Endothelial cell of umbilical vein (primary cell): Measurements from ENCODE around the gene RPS6KA6. TPM values are rescaled to one million over a fixed set of nuclear protein-coding genes. Genes with fewer than 3 reads are reported as not detected.

Experiments
- BruUV-seq: library from RNA; stranded (reverse); fragments of 400-500 nt; replicated peaks from 2 replicates; lab custom pipeline; 2021; lab: Mats Ljungman, UMichigan
- CTCF ChIA-PET: fragments of 300-600, 350-600 bp; sonication (Branson Sonifier 250); formaldehyde crosslinking; loops from one replicate; lab custom pipeline; 2021; ENCODE audit warnings: antibody characterized with exemption, inconsistent platforms; lab: Charles Lee
- POLR2A ChIA-PET: fragments of 300-600, 350-600 bp; sonication (Branson Sonifier 250); formaldehyde crosslinking; loops from one replicate; lab custom pipeline; 2021; ENCODE audit warnings: antibody characterized with exemption, inconsistent platforms; lab: Charles Lee
- DNase-seq: peaks from one replicate; pipeline ENCODE4 v3.0.0-alpha.2; 2011; ENCODE audit warnings: low read depth, low spot score
- FAIRE-seq: peaks from 2 replicates; lab custom pipeline; 2011; peaks lifted over from hg19 to GRCh38; lab: Jason Lieb, UNC
- H2AFZ ChIP-seq: 2 replicates; pipeline ENCODE4 v1.6.0; 2012; ENCODE audit warnings: low read depth, low read length, control low read depth, inconsistent platforms
- H3K27ac ChIP-seq: 2 replicates; pipeline ENCODE4 v1.5.1; 2011; ENCODE audit warnings: low read depth, mild to moderate bottlenecking, control low read depth, low read length, moderate library complexity; ENCODE audit not compliant: insufficient read depth
- H3K27me3 ChIP-seq, 2 experiments: 2 replicates each; pipeline versions ENCODE4 v1.6.0 to v1.6.1; 2011; ENCODE audit warnings: low read length in 2 of 2, mixed read lengths in 1 of 2; ENCODE audit not compliant: control insufficient read depth in 2 of 2, insufficient read depth in 2 of 2
- H3K36me3 ChIP-seq, 2 experiments: 2 replicates in 1 of 2; 3 replicates in 1 of 2; pipeline ENCODE4 v1.5.1; 2011; ENCODE audit warnings: low read length in 2 of 2, mild to moderate bottlenecking in 1 of 2, moderate library complexity in 1 of 2; ENCODE audit not compliant: control insufficient read depth in 2 of 2, insufficient read depth in 2 of 2; ENCODE audit errors: extremely low read depth in 1 of 2
- H3K4me1 ChIP-seq: 3 replicates; pipeline ENCODE4 v1.5.1; 2011; ENCODE audit warnings: mild to moderate bottlenecking, low read length; ENCODE audit not compliant: control insufficient read depth, insufficient read depth; ENCODE audit errors: extremely low read depth
- H3K4me2 ChIP-seq: 2 replicates; pipeline ENCODE4 v1.6.1; 2011; ENCODE audit warnings: low read length, control low read depth, mixed read lengths; ENCODE audit not compliant: insufficient read depth
- H3K4me3 ChIP-seq, 3 experiments: fragments of 200-600 bp in 1 of 3; sonication (generic), shearing (Covaris generic) in 1 of 3; replicated peaks in 1 of 3; 2 replicates each; pipeline ENCODE4 v1.5.1; 2011 to 2016; ENCODE audit warnings: control low read depth in 3 of 3, low read length in 3 of 3, mild to moderate bottlenecking in 2 of 3, inconsistent platforms in 1 of 3, low read depth in 1 of 3, moderate library complexity in 1 of 3; ENCODE audit not compliant: insufficient read depth in 1 of 3
- H3K79me2 ChIP-seq: 2 replicates; pipeline ENCODE4 v1.6.0; 2012; ENCODE audit warnings: low read length, inconsistent platforms; ENCODE audit not compliant: control insufficient read depth, insufficient read depth
- H3K9ac ChIP-seq: replicated peaks from 2 replicates; pipeline ENCODE3; 2011; ENCODE audit warnings: low read length, control low read depth; ENCODE audit not compliant: insufficient read depth; ENCODE audit errors: extremely low read depth
- H3K9me1 ChIP-seq: replicated peaks from 3 replicates; pipeline ENCODE4 v1.6.0; 2011; ENCODE audit warnings: mild to moderate bottlenecking, low read length; ENCODE audit not compliant: control insufficient read depth, insufficient read depth; ENCODE audit errors: extremely low read depth
- H3K9me3 ChIP-seq: replicated peaks from 2 replicates; pipeline ENCODE4 v1.5.1; 2012; ENCODE audit warnings: low read length, inconsistent platforms; ENCODE audit not compliant: control insufficient read depth, insufficient read depth
- H4K20me1 ChIP-seq: replicated peaks from 2 replicates; pipeline ENCODE3; 2011; ENCODE audit warnings: mild to moderate bottlenecking, low read length; ENCODE audit not compliant: control insufficient read depth, insufficient read depth; ENCODE audit errors: extremely low read depth
- EZH2 ChIP-seq: IDR thresholded peaks from 2 replicates; pipeline ENCODE4 v1.6.1; 2012; ENCODE audit warnings: borderline replicate concordance, low read depth, mild to moderate bottlenecking, moderate library complexity, low read length, inconsistent platforms; ENCODE audit not compliant: severe bottlenecking
- GATA2 ChIP-seq: IDR thresholded peaks from 2 replicates; pipeline ENCODE4 v1.7.0; 2011; ENCODE audit warnings: low read depth, mild to moderate bottlenecking, moderate library complexity, mixed read lengths, low read length; ENCODE audit not compliant: insufficient read length, insufficient read depth
- JUN ChIP-seq: IDR thresholded peaks from 2 replicates; pipeline ENCODE4 v1.6.1; 2011; ENCODE audit warnings: borderline replicate concordance, low read depth; ENCODE audit not compliant: insufficient read length, insufficient read depth
- POLR2A ChIP-seq: IDR thresholded peaks from 2 replicates; pipeline ENCODE4 v1.6.1; 2012; ENCODE audit warnings: low read depth, mild to moderate bottlenecking, control low read depth, low read length
- POLR2AphosphoS5 ChIP-seq: IDR thresholded peaks from 2 replicates; pipeline ENCODE4 v1.6.1; 2012; ENCODE audit warnings: low read depth, mild to moderate bottlenecking, control low read depth, low read length, moderate library complexity; ENCODE audit not compliant: insufficient read depth
- dilution Hi-C: fragments of 300-500 bp; cut with MboI; formaldehyde crosslinking; loops from one replicate; pipeline ENCODE4 v1.15.0; 2019; ENCODE audit warnings: low sequenced_read_pairs; ENCODE audit not compliant: extremely low pct_ligation_motif_present
- intact Hi-C: fragments of 100-400 bp; cut with micrococcal nuclease; formaldehyde crosslinking; loops from one replicate; pipeline ENCODE4 v1.10.0; 2022
- polyA plus RNA-seq, 4 experiments: library from polyadenylated mRNA; depleted of rRNA in 3 of 4; stranded (reverse) in 3 of 4; unstranded in 1 of 4; fragments of >200 nt; gene quantifications; 2 replicates each; pipeline versions ENCODE4 v1.2.1 to v1.2.3, GENCODE V29; 2011 to 2012; ENCODE audit warnings: missing spikeins in 1 of 4
- total RNA-seq: library from RNA; stranded (reverse); gene quantifications from 2 replicates; pipeline ENCODE4 v1.2.3, GENCODE V29; 2021
- TF ChIP-seq, protein P1 (sequence below), 2 donors: IDR thresholded peaks; 1 replicate in 1 of 2; 2 replicates in 1 of 2; pipeline ENCODE4 v1.5.1; 2011; ENCODE audit warnings: low read length in 2 of 2, mild to moderate bottlenecking in 2 of 2, moderate library complexity in 2 of 2, control low read depth in 1 of 2, inconsistent platforms in 1 of 2, low read depth in 1 of 2; ENCODE audit not compliant: insufficient read depth in 1 of 2; ENCODE audit errors: extremely low read depth in 1 of 2

The RPS6KA6 gene
- total and polyA plus RNA-seq, 2 donors (not counting 3 experiments of a cell fraction or from before 2014, with no cell fraction given): 0.23 to 0.69 TPM

- Histone ChIP-seq H4K20me1 (no peaks in the 10 kb centered on the region), H3K9me1 (no peaks in the 10 kb centered on the region), H3K79me2 (no peaks in the 10 kb centered on the region), H3K9ac (no peak overlapping the region), H2AFZ (no peak overlapping the region), H3K4me3 (no peak overlapping the region), H3K27ac (no peak overlapping the region), H3K4me1 (no peaks in the 10 kb centered on the region), H3K27me3 (no peaks in the 10 kb centered on the region), H3K4me2 (no peak overlapping the region), H3K36me3 (no peaks in the 10 kb centered on the region), H3K9me3 (no peaks in the 10 kb centered on the region)
- ChIA-PET CTCF (no interaction called here), POLR2A (no interaction called here)
- no peak for TF ChIP-seq POLR2A
- no peak for TF ChIP-seq EZH2
- TF ChIP-seq, protein P1, sequence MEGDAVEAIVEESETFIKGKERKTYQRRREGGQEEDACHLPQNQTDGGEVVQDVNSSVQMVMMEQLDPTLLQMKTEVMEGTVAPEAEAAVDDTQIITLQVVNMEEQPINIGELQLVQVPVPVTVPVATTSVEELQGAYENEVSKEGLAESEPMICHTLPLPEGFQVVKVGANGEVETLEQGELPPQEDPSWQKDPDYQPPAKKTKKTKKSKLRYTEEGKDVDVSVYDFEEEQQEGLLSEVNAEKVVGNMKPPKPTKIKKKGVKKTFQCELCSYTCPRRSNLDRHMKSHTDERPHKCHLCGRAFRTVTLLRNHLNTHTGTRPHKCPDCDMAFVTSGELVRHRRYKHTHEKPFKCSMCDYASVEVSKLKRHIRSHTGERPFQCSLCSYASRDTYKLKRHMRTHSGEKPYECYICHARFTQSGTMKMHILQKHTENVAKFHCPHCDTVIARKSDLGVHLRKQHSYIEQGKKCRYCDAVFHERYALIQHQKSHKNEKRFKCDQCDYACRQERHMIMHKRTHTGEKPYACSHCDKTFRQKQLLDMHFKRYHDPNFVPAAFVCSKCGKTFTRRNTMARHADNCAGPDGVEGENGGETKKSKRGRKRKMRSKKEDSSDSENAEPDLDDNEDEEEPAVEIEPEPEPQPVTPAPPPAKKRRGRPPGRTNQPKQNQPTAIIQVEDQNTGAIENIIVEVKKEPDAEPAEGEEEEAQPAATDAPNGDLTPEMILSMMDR (IDR thresholded peaks at IDR 0.05; ENCODE audit: extremely low read depth in 1 of 2, insufficient read depth in 1 of 2, low read depth in 1 of 2, low read length in 2 of 2): no peak
- BruUV-seq: no TSS peak
- FAIRE-seq (no peak), DNase-seq (no peak)
- dilution Hi-C loops: no loop called here
- intact Hi-C loops: no loop called here
Measured at GRCh38 chrX:84144281-84144680, 43.7 kb downstream of the RPS6KA6 start.

GRCh38 chrX:84133023-84133422 lies 55.0 kb downstream of the RPS6KA6 start:
- BruUV-seq: no TSS peak

More at GRCh38 chrX:84133023-84133422, 55.0 kb downstream of the RPS6KA6 start:
- H3K27ac ChIP-seq: no peak overlapping the region
- H3K36me3 ChIP-seq: no peaks in the 10 kb centered on the region
- H3K9me3 ChIP-seq: no peaks in the 10 kb centered on the region
- POLR2A ChIA-PET: no interaction called here
- DNase-seq (no peak), FAIRE-seq (no peak)
- no peak overlapping the region for H3K4me2 ChIP-seq
- intact Hi-C loops (no loop called here), dilution Hi-C loops (no loop called here)
- H3K4me1 ChIP-seq: no peaks in the 10 kb centered on the region
- H3K79me2 ChIP-seq: no peaks in the 10 kb centered on the region
- no peak for TF ChIP-seq GATA2
- no peak for TF ChIP-seq JUN
- TF ChIP-seq POLR2AphosphoS5: no peak
- no peak overlapping the region for H2AFZ ChIP-seq
- H3K9ac ChIP-seq: no peak overlapping the region
- no peaks in the 10 kb centered on the region for H3K9me1 ChIP-seq
- H4K20me1 ChIP-seq: no peaks in the 10 kb centered on the region
- H3K4me3 ChIP-seq: no peak overlapping the region
- H3K27me3 ChIP-seq: no peaks in the 10 kb centered on the region
- CTCF ChIA-PET: no interaction called here
